Fibroblast of skin of abdomen (primary cell): Measurements from ENCODE around the gene KLF16.
"Not testable (repeated sequence)": the region's sequence is repeated elsewhere in the genome, so short reads cannot be mapped to it uniquely, and the experiment has no call there.

Experiments
- DNase-seq: peaks from one replicate; pipeline ENCODE4 v3.0.0-alpha.2; 2013

KLF16 gene

DNA sequence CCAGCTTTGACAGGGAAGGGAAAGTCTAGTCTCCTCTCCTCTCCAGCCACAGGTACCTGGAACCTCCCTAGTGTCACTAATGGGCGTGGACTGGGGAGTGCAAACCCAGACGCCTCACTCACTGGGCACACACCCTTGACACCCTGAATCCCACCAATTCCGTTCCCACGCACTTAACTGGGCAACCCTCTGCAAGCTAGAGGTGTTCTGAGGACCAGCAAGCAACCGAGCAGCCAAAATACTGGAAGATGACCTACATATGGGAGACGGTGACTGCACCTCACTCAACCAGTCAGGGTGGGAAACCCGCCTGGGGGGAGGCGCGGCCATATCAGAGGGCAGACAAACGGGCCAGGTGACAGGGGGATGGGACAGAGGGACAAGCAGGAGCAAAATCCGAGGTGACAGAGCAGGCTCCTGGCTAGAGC, 20.9 kb upstream of the KLF16 start:
- DNase-seq, result no peak

GRCh38 chr19:1883784-1884183, 20.4 kb upstream of the KLF16 start:
- DNase-seq, result no peak

- DNase-seq, result no peak
Observed at GRCh38 chr19:1882786-1883692, 19.7 kb upstream of the KLF16 start.

DNA sequence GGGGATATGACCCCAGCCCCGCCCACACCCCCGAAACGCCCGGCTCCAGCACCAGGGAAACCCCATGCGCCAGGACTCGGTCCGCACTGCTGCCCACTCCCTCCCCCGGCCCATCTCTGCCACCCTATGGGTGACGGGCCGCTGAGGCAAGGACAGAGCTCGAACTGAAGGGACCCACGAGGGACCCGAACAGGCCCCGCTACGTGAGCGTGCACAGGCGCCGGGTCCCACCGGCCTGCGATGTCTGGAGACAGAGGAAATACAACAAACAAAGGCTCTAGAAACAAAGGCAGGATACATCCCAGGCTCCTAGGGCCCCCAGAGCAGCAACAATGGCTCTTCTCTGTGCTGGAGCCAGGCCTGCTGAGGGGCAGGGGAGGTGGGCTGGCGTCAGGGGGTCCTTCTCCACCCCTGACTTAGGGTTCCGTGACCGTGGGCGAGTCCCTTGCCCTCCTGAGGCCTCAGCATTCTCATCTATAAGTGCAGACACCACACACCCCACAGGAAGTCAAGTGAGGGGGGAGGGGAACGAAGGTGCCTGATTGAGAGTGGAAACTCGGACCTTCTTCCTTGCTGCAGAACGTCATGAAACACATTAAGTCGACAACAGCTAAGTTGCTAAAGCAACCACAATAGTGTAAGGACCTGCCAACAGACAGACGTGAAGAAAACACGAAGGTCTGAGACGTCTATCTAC, 18.9 kb upstream of the KLF16 start:
- DNase-seq, result no peak

DNA sequence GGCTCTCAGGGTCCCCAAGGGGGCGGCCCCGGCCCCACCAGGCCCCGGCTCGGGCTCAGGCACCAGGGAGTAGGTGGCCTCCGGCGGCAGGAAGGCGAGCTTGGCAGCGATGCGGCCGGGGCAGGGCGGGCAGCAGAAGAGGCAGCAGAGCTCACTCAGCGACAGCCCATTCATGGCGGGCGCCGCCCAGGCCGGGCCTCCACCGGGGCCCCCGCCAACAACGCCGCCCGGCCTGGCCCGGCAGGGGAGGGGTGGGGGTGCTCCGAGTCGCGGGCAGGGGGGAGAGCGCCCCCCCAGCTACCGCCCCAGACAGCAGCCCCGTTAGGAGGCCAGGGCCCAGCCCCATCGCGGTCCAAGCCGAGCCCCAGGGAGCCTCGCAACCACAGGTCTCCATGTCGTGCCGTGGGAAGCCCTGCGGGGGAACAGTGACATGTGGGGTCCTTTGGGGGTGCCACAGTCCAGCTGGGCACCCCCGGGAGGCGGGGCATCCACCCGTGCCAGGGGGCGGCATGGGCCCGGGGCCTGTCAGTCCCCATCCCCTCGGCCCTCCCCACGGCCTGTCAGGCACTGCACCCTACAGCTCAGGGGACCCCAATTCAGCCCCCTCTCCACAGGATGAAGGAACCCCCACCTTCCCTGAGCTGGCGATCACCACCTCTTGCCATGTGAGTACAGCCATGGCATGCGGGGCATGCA, 18.2 kb upstream of the KLF16 start:
- DNase-seq, result not testable (repeated sequence)

- DNase-seq, result no peak
Observed at GRCh38 chr19:1880611-1881392, 17.4 kb upstream of the KLF16 start.

DNA sequence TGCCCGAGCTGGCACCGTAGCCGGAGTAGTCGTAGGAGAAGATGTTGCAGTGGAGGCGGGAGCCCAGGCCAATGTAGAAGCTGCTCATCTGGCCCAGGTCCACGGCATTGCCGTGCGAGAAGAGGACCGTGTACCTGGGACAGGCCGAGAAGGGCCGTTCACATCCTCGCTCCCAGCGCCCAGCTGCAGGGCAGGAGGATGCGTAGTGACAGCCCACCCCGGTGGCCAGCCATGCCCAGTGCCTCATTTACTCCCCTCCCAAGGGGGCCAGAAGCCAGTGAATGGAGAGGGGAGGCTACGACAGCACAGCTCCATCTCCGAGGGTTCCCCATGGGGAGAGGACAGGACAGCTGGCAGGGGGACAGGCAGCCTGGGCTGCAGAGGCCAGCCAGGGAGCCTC, 16.6 kb upstream of the KLF16 start:
- not testable (repeated sequence) for DNase-seq

GRCh38 chr19:1878583-1878982, 15.2 kb upstream of the KLF16 start:
- not testable (repeated sequence) for DNase-seq

DNA sequence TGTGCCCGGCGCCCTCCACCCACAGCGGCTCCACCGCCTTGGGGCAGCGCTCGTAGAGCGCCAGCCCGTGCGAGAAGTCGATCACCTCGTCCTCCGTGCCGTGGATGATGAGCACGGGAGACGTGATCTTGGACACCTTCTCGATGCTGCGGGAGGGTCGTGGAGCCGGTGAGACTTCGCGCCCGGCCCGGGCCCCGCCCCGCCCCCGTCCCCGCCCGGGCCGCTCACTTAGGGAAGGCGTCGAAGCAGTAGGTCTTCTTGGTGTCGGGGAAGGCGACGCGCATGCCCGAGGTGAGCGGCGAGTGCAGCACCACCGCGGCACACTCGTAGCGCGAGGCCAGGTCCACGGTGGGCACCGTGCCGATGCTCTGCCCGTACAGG, 13.9 kb upstream of the KLF16 start:
- DNase-seq, result not testable (repeated sequence)

DNA sequence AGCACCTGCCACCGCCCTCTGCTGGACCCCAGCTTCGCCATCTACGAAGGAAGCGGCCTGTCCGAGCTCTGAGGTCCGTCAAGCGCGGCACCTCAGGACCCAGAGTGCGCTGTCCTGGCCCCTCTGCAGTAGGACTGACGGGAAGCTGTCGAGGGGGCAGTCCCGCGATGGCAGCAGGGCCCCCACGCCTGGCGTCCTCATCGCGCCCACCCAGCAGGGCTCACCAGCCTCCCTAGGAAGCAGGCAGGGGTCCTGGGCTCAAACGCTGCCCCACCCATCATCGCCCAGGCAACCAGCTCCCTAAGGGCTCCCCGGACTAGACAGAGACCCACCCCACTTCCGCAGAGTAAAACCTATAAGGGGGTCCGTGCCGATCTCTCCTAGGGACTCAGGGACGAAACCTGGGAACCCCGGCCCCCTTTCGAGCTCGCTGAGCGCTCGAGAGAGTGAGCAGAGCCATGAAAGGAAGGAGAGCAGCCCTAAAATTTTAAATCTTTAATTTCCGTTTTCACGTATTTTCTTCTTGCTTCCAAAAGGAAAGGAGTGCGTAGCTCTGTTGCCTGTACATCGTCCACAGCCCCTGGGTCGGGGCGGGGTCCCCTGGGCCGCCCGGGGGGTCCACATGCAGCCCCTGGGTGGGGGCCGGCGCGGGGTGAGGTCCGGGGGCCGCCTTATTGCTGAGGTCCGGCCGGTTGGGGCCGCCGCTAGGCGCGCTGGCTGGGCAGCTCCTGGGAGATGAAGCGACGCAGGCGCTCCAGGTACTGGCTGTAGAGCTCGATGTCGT, 13.3 kb upstream of the KLF16 start:
- not testable (repeated sequence) for DNase-seq

GRCh38 chr19:1875646-1876495, 12.5 kb upstream of the KLF16 start:
- DNase-seq, result peak; percentile 89

DNA sequence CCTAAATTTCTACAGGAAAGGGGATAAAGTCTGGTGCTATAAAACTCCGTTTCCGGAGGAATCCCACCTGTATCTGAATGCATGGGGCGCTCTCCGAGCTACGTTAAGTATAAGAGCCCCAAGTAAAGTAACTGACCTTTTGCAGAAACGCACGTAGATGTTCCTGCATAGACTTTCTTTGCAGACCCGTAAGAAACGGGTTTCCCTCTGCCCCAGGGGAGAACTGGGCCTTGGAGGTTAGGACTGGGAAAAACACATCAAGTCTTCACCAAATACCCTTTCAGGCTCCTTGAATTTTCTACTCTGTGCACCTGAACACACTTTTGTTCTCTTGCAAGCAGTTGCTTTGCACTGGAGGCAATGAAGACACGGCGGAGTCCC, 11.9 kb upstream of the KLF16 start:
- not testable (repeated sequence) for DNase-seq

GRCh38 chr19:1874554-1875185, 11.3 kb upstream of the KLF16 start:
- DNase-seq, result no peak

DNA sequence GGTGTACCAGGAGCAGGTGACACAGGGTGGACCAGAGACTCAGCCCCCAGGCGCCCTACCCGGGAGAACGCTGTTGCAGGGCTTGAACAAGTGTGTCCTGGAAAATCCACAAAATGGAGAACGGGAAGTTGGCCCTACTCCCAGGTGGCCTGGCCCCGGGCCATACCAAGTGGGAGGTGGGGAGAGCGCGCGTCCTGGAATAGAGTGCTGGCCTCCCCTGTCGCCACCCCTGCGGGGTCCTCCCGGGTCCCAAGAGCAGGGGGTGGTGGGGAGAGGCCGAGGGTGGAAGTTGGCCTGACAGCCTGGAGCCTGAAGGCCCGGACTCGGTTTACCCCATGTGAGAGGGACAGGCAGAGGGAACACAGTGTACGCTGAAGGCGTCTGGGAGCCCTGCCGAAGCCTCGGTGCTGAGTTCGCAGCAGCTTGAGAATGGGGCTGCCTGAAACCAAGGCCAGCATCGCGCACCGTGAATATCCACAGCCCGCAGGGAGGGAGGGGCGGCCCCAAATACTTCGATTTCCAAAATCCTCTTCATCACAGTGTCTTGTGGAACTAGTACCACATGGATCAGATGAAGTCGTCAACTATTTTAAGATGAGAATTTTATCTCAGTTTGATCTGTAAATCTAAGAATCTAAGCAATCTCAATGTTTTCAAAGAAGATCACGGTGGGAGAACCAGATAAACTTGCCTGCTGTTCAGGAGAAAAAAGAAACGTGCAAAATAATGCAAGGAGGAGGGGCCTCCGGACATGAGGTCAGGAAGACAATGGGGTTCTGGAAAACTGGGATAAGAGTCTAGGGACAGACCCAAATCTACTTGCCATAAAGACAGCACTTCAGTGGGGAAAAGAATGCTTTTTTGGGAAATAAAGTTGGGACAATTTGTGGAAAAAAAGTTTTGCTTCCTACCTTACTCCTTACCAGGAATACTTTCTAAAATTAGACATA, 10.4 kb upstream of the KLF16 start:
- no peak for DNase-seq

DNA sequence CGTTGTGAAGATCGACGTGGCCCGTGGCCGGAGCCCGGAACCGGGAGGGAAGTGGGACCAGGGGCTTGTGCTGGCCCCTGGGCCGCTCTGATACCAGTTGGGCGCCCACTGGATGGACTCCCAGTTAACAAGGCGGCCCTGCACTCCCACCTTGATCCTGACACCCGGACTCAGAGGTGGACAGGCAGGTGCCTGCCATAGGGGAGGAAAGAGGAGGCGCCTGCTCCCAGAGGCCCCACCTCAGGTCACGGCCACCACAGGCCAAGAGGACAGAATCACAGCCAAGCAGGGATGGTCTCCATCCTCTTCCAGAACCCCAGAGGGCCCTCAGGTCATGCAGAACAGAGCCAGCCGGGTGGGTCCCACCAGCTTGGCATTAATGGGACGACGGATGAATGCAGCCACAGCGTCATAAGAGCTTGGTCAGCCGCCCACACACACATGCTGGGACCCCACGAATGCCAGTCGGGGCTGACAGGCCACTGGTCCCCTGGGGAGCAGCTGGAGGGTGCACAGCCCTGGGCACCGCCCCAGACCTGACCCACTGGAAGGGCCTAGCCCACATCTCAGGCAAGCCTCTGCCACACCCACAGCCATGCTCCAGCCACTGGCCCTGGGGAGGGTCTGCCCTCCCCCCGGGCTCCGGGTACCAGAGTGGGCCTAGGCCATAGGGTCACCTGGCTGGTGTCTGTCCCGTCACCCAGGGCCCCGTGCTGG, 9.6 kb upstream of the KLF16 start:
- DNase-seq, result no peak

- DNase-seq, result no peak
Observed at GRCh38 chr19:1871630-1872029, 8.3 kb upstream of the KLF16 start.

GRCh38 chr19:1871140-1871597, 7.8 kb upstream of the KLF16 start:
- no peak for DNase-seq

DNA sequence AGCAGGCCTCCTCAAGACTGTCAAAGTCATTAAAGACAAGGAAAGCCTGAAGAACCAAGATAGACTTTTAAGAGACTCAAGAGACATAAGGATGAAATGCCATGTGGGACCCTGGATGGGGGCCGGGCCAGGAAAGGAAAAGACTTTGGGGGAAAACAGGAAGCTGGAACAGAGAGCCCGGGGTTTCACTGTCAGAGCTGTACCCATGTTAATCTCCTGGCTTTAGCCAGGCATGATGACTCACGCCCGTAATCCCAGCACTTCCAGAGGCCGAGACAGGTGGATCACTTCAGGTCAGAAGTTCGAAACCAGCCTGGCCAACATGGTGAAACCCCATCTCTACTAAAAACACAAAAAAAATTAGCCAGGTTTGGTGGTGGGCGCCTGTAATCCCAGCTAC, 5.6 kb upstream of the KLF16 start:
- DNase-seq, result no peak
